OCI-LY7 (cell line): ENCODE measurements around the gene GRID2. TPM values are rescaled to one million over a fixed set of nuclear protein-coding genes. Genes with fewer than 3 reads are reported as not detected.

Experiments
- BruUV-seq: library from RNA; stranded (reverse); fragments of 400-500 nt; replicated peaks from 2 replicates; lab custom pipeline; 2021; lab: Mats Ljungman, UMichigan
- CTCF ChIA-PET: fragments of 300-600 bp; sonication (Branson Sonifier 250); formaldehyde crosslinking; loops from one replicate; lab custom pipeline; 2022; ENCODE audit warnings: antibody characterized with exemption; ENCODE audit not compliant: unreplicated experiment; lab: Charles Lee
- POLR2A ChIA-PET: fragments of 300-600 bp; sonication (Branson Sonifier 250); formaldehyde crosslinking; loops from one replicate; lab custom pipeline; 2022; ENCODE audit warnings: antibody characterized with exemption; lab: Charles Lee
- DNase-seq: peaks from one replicate; pipeline ENCODE4 v3.0.0-alpha.2; 2015; ENCODE audit warnings: low spot score
- H2AFZ ChIP-seq: fragments of 200-600 bp; sonication (generic), shearing (Covaris generic); 2 replicates; pipeline ENCODE4 v1.6.1; 2014; ENCODE audit warnings: mild to moderate bottlenecking, antibody characterized with exemption, low read length, moderate library complexity
- H3K27ac ChIP-seq: fragments of 200-600 bp; sonication (generic); 2 replicates; pipeline ENCODE4 v1.5.1; 2014; ENCODE audit warnings: mixed run types, low read depth, mild to moderate bottlenecking, moderate library complexity, low read length, inconsistent platforms; ENCODE audit not compliant: poor library complexity, severe bottlenecking
- H3K36me3 ChIP-seq: fragments of 200-600 bp; sonication (generic); 2 replicates; pipeline ENCODE4 v1.6.1; 2014; ENCODE audit warnings: mild to moderate bottlenecking, antibody characterized with exemption, low read length, moderate library complexity, mixed read lengths; ENCODE audit not compliant: insufficient read depth
- H3K4me1 ChIP-seq: fragments of 200-600 bp; sonication (generic); 2 replicates; pipeline ENCODE4 v1.5.1; 2014; ENCODE audit warnings: mild to moderate bottlenecking, low read length; ENCODE audit not compliant: insufficient read depth, poor library complexity, severe bottlenecking
- H3K4me2 ChIP-seq: fragments of 200-600 bp; sonication (generic); 2 replicates; pipeline ENCODE4 v1.6.1; 2014; ENCODE audit warnings: mild to moderate bottlenecking, low read length
- H3K4me3 ChIP-seq: fragments of 200-600 bp; sonication (generic); 2 replicates; pipeline ENCODE4 v1.5.1; 2014; ENCODE audit warnings: mild to moderate bottlenecking, low read depth, low read length; ENCODE audit not compliant: poor library complexity, severe bottlenecking
- H3K79me2 ChIP-seq: fragments of 200-600 bp; sonication (generic); 2 replicates; pipeline ENCODE4 v1.6.1; 2016; ENCODE audit warnings: low read depth, mild to moderate bottlenecking, low read length, moderate library complexity, mixed read lengths; ENCODE audit not compliant: insufficient read depth
- H3K9me2 ChIP-seq: fragments of 200-600 bp; sonication (generic); 2 replicates; pipeline ENCODE4 v1.6.1; 2016; ENCODE audit warnings: mild to moderate bottlenecking, low read length, mixed read lengths; ENCODE audit not compliant: insufficient read depth
- H3K9me3 ChIP-seq: fragments of 200-600 bp; sonication (generic); 2 replicates; pipeline ENCODE4 v1.6.1; 2014; ENCODE audit warnings: mild to moderate bottlenecking, mixed run types, low read length, mixed read lengths
- H4K20me1 ChIP-seq: fragments of 200-600 bp; sonication (generic); 2 replicates; pipeline ENCODE4 v1.6.1; 2014; ENCODE audit warnings: mild to moderate bottlenecking, antibody characterized with exemption, low read length, moderate library complexity, mixed read lengths; ENCODE audit not compliant: insufficient read depth
- CTCF ChIP-seq: fragments of 200-600 bp; sonication (generic); conservative IDR thresholded peaks from 2 replicates; pipeline ENCODE4 v1.5.1; 2014; ENCODE audit warnings: mild to moderate bottlenecking, antibody characterized with exemption, low read length, moderate library complexity, mixed read lengths
- EZH2phosphoT487 ChIP-seq: fragments of 200-600 bp; sonication (generic); IDR thresholded peaks from 2 replicates; pipeline ENCODE4 v1.6.1; 2018; ENCODE audit warnings: low read depth, borderline replicate concordance, mild to moderate bottlenecking, mixed run types, antibody characterized with exemption, low read length, moderate library complexity, mixed read lengths
- intact Hi-C: fragments of 100-400 bp; cut with micrococcal nuclease; formaldehyde crosslinking; loops from one replicate; pipeline ENCODE4 v1.10.0; 2022; ENCODE audit not compliant: unreplicated experiment
- total RNA-seq, 2 experiments: library from RNA; depleted of rRNA in 1 of 2; stranded (reverse); fragments of >200 nt in 1 of 2; shearing (Covaris generic) in 1 of 2; gene quantifications; 2 replicates each; pipeline ENCODE4 v1.2.3, GENCODE V29; 2014 to 2022

GRID2 gene
- total RNA-seq, 2 experiments from 2014 or later: not detected

- no TSS peak for BruUV-seq
- ChIA-PET POLR2A (no interaction called here), CTCF (no interaction called here)
- TF ChIP-seq EZH2phosphoT487 (no peak), CTCF (no peak)
- DNase-seq: no peak
- Histone ChIP-seq H3K36me3 (no peaks in the 10 kb centered on the region), H2AFZ (no peak overlapping the region), H3K4me3 (no peak overlapping the region), H3K9me2 (no peaks in the 10 kb centered on the region), H4K20me1 (no peaks in the 10 kb centered on the region), H3K79me2 (no peaks in the 10 kb centered on the region), H3K4me2 (no peak overlapping the region), H3K9me3 (no peaks in the 10 kb centered on the region), H3K4me1 (no peaks in the 10 kb centered on the region), H3K27ac (no peak overlapping the region)
- intact Hi-C loops: no loop called here
Observed at GRCh38 chr4:92760433-92760832, 456.7 kb downstream of the GRID2 start.

- Histone ChIP-seq H3K9me2 (no peaks in the 10 kb centered on the region), H3K36me3 (no peaks in the 10 kb centered on the region), H3K4me3 (no peak overlapping the region), H3K4me2 (no peak overlapping the region), H3K79me2 (no peaks in the 10 kb centered on the region), H2AFZ (no peak overlapping the region), H3K4me1 (no peaks in the 10 kb centered on the region), H3K27ac (no peak overlapping the region), H3K9me3 (no peaks in the 10 kb centered on the region), H4K20me1 (no peaks in the 10 kb centered on the region)
- TF ChIP-seq EZH2phosphoT487 (no peak), CTCF (no peak)
- BruUV-seq: no TSS peak
- no peak for DNase-seq
- ChIA-PET CTCF (no interaction called here), POLR2A (no interaction called here)
- intact Hi-C loops: no loop called here
Observed at GRCh38 chr4:92776080-92776479, 472.3 kb downstream of the GRID2 start.

GRCh38 chr4:92789741-92790140 is 486.0 kb downstream of the GRID2 start:
- CTCF ChIA-PET: no interaction called here
- Histone ChIP-seq H3K4me3 (no peak overlapping the region), H3K4me2 (no peak overlapping the region), H4K20me1 (no peaks in the 10 kb centered on the region), H2AFZ (no peak overlapping the region), H3K27ac (no peak overlapping the region), H3K79me2 (no peaks in the 10 kb centered on the region), H3K9me2 (no peaks in the 10 kb centered on the region), H3K36me3 (no peaks in the 10 kb centered on the region), H3K4me1 (no peaks in the 10 kb centered on the region), H3K9me3 (no peaks in the 10 kb centered on the region)
- POLR2A ChIA-PET: no interaction called here
- TF ChIP-seq EZH2phosphoT487 (no peak), CTCF (no peak)
- intact Hi-C loops: no loop called here
- no peak for DNase-seq
- BruUV-seq: no TSS peak
